HG02763 (cell line): ENCODE results near the gene KAZN.

Experiments
- ATAC-seq: cut with Tn5 transposase; IDR thresholded peaks from one replicate; pipeline ENCODE4 v1.9.1; 2021; ENCODE audit warnings: mild to moderate bottlenecking, moderate library complexity; ENCODE audit not compliant: unreplicated experiment

The KAZN gene

DNA sequence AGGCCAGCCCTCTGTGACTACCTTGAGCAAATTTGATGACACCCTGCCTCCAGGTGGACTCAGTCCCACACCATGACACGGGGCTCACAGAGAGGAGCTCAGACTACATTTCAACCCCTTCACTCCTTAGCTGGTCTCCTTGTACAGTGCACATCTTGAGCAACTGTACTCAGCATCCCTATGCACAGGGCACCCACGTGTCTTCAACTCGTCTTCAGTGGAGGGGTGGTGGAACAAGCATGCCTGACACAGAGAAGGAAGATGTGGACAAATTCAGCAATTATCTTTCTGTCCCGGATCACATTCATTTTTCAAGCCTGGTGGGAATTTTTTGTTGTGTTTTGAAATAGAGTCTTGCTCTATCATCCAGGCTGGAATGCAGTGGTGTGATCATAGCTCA, 213.7 kb downstream of the KAZN start:
- no peak for ATAC-seq

DNA sequence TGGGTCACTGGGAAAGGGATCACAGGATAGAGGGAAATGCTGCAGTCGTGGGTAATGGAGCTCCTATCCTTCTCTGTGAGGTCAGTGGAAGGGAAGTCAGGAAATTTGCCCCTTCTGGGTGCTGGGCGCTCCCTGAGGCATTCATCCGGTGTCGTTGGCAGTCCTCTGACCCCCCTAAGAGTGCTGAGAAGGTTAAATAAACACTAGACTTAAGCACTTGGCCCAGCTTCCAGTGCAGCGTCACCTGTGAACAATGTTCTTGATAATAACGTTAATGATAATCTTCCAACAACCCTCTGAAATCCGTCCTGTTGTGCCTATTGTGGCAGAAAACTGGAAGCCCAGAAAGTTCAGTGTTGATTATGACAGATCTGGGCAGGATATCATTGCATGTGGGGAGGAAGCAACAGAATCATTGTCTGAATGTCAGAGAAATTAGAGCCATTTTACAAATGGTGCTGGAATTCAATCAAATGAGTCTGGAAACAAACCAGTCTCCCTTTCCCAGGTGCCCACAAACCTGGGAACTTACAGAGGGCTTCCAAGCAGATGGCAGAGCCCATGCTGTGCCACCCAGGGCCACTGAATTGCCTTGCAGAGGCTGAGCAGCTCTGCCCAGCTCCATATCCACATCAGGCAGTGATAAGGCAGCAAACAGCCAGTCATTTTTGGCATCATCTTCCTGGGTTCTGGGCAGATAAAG, 216.8 kb downstream of the KAZN start:
- ATAC-seq, result no peak

DNA sequence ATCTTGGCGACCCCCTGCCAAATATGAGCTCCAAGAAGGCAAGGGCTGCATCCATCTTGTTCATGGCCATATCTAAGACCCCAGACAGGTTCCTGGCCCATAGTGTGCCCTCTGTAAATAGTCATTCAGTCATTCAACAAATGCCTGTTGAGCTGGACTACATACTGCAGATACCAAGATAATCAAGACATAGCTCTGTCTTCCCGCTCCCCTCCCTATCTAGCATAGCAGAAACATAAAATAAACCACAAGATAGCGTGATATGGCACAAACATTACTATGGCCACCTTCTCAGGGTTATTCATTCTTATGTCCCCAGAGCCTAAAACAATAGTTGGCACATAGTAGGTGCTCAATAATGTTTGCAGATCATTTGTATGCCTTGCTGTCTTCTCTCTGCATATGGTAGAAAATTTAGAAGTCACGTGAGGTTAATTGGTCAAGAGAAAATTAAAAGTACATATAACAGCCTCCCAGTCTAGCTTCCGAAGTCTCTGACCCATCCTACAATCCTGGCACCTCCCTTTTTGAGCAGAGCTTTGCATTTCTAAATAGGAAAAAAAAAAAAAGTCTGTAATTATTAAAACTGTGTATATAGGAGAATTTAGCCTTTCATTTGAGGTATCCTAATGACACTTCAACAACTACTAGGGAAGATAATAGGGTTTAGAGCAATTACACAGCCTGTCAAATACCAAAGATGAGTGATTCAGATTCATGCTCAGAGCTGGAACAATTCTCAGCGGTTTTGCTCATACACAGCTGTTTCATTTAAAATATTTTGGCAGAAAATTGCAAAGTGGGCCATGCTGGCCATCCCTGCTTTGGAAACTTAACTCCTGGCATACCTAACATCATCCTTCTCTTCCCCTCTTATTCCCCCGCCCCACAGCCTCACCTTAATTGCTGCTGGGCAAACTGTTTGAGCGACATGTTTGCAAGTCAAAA, 219.0 kb downstream of the KAZN start:
- ATAC-seq, result no peak

DNA sequence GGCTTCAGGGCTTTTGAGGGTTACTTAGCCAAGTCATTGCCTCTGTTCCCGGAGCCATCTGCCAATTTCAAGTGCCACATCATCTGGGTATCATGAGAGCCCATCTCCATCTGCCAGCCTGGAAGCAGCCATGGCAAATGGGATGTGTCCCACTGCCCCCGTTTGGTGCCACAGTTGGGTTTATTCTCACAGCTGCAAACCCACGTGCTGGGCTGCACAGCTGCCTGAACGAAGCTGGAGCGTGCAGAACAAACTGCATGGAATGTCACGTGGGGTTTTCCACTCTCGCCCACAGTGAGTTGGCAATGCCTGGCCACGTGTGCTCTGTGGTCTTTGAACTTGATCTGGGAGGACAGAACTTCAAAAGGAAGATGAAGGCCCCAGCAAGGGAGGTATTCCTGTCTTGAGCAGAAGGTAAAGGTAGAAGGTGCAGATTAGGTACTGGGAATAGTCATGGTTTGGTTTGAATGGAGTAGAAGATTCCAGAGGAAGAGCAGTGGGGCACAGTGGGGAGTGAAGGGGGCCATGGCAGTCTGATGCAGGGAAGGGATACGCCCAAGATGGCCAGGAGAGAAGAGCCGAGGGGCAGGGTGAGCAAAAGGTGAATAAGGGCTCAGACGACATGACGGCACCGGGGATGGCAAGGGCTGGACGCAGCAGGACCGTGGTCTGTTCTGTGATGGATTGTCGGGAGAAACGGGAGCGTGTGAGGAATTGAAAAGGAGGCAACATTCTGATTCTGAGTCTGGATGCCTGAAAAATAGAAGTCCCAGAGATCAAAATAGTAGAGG, 222.0 kb downstream of the KAZN start:
- no peak for ATAC-seq

DNA sequence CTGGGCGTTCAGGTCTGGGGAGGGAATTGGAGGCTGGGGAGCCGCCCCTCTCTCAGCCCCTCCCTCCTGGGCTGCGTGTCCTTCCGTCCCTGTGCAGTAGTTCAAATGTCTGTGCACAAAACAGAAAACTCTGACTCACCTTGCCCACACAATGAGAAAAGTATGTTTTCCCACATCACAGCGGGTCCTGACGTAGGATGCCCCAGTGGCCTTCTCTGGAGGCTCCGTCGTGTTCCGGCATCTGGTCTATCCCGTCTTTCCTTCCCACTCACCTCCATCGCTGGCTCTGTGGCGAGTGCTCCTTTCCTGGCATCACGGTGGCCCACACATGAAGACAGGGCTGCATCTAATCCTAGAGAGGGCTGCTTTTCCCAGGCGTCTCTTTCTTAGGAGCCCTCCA, 224.0 kb downstream of the KAZN start:
- no peak for ATAC-seq

DNA sequence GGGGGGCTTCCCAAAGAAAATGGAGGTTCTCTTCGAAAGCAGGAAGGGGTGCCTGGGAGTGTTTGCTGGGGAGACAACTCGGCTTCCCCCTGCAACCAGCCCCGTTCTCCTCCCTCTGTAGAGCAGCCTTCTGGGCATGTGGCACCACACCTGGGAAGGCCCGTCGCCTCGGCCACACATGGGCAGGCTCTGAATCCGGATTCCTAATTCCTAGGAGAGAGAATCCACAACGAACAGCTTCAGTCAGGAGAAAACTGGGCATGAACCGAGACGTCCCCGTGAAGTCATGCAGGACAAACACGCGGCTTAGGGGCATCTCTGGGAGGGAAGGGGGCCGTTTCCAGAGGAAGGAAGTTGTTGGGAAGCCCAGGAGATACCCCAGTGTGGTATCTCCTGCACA, 224.5 kb downstream of the KAZN start:
- no peak for ATAC-seq

DNA sequence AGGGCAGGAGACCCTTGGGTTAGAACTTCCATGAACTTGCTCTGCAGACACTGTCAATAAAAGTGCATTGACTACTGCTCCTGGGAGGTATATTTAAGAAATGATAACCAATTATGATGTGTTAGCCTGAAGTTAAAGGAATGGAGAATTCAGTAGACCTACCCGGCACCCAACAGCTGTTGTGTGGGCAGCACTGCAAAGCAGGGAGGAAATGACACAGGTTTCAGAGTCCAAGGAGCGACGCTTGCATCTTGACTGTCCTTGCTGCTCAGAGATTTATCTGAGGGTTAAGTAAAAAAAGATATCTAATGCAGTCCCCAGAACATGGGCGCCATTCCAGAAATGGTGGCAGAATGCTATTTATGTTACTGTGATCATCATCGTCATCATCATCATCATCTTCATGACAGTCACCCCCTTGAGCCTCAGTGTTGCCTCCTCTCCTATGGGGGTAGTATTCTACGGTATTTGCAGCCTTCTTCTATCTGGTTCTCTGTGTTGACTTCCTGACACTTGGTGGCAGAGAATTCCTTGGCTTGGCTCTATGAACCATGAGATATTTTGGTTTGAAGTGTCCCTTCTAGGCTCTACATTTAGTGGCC, 225.9 kb downstream of the KAZN start:
- ATAC-seq, result no peak

DNA sequence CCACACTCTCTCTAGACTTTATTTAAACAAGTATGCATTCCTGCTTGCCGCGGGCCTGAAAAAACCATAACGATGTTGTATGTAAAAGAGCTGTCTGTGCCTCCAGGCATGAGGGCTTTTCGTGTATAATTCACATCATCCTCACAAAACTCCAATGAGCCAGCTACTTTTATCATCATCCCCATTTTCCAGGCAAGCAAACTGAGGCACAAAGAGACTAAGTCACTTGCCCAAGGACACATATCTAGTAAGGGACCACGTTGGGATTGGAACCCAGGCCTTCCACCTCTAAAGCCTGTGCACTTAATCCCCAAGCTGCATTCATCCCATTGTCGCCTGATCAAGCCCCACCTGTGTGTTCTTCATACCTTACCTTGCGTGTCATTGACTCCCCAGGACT, 226.9 kb downstream of the KAZN start:
- no peak for ATAC-seq

DNA sequence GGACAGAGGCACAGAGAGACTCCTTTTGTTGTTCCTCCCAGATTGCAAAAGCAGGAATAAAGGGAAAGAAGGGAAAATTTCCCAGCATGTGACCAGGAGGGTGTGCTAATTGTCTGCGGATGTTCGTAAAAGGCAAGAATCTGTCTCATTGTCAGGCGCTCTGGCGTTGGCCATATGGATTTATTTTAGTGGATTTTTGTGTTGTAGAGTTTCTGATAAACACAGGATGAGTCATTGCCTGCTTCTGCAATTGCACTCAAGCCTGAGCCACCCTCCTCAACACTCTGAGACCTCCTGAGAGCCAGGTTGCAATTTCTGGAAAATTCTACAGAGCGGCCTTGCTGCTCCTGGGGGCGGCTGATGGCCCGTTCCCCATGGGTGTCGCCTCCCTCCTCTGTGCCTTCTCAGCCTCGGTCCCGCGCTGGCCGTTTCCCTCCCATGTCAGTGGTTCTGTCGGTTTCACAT, 227.7 kb downstream of the KAZN start:
- ATAC-seq, result no peak

DNA sequence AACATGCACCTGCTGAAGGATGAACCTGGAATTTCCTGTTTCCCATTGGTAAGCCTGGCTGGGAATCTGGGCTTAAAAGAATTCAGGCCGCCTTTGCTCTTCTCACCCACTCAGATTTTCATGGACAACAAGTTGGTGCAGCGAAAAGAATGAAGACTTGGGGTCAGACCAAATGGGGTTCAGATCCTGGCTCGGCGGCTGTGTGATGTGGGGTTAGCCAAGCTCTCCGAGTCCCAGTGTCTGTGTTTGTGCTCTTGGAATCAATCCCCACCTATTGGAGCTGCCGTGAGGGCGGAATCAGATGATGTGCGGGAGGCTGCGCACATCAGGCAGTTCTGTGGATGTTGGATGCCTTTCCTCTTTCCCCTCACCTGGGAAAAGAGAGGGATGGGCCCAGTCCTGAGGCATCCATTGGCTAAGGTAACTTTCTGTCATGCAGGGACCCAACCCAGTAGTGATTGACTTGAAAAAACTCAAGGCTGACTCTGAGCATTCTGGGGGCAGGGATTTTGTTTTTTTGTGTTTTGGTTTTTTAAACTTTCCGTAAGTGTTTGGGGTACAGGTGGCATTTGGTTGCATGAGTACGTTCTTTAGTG, 228.3 kb downstream of the KAZN start:
- ATAC-seq, result no peak

DNA sequence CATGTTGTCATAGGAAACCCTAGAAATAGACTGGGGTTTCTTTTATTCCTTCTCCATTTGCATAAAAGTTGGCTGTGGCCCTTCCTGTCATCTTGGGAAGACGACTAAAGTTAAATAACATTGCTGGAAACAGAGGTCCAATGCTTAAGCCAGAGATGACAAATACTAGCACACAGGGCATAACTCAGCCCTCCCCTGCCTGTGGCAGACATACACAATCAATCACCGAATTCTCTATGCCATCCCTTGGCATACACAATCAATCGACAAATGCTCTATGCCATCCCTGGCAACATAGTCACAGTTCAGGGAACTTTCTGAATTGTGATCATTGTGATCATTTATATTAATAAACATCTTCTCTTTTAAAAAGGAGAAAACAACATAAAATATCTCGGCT, 229.4 kb downstream of the KAZN start:
- ATAC-seq, result no peak

DNA sequence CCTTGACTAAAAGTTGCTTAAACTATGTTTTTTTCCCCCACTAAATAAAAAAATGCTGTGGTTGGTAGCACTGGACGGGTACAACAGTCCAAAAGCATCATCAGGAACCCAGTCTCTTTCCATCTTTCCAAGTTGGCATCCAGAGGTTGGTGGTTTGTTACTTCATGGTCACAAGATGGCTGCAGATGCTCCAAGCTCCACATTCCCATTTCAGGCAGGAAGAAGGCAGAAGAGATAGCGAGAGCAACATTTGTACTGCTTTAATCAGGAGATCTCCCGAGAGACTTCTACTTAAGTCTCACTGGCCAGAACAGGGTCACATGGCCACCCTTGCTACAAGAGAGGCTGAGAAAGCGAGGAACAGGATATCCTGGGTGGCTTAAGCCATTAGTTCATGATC, 230.2 kb downstream of the KAZN start:
- ATAC-seq, result no peak

DNA sequence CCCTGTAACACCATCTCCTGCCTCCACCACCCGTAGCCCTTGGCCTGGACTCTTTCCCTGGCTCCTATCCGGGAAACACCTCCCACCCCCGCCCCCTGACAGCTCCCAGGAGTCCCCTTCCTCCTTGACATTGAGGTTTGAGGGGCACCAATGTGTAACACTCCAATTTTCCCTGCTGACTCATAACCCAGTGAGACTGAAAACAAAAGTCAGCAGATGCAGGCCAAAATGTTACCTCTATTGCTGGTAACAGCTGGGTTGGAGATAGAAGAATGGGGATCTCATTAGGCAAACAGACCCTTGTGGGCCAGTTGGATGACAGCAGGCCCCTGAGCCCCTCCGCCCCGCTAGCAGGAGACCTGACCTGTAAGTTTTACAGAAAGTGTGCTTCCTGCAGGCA, 237.2 kb downstream of the KAZN start:
- ATAC-seq, result no peak

DNA sequence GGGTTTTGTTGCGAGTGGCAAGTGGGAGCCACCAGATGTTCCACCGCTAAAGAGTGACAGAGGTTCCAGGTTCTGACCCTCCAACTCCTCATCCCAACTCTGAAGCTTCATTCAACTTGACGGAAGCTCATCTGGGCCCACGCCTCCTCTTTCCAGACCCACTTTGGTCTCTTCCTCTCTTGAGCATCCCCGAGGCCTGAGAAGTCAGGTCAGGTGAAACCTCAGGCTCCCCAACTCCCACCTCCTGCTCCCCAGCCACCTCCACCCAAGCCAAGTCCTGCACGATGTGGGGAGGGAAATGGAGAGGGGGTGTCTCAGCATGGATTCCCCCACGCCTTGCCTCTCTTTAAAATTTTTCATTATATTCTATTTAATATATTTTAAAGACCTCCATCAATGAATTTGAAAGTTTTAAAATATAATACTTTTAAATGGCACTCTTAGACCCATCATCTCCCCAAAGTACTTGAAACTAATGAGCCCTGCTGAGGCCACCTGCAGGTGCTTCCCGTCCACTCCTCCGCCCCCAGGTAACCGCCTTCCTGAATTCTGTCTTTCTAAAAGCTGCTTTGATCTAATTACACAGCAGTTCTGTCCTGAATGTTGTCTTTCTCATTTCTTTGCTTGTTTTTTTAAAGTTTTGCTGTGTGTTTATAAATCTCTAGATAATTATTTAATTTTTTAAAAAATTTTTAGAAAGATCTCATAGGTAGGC, 238.1 kb downstream of the KAZN start:
- ATAC-seq, result no peak

DNA sequence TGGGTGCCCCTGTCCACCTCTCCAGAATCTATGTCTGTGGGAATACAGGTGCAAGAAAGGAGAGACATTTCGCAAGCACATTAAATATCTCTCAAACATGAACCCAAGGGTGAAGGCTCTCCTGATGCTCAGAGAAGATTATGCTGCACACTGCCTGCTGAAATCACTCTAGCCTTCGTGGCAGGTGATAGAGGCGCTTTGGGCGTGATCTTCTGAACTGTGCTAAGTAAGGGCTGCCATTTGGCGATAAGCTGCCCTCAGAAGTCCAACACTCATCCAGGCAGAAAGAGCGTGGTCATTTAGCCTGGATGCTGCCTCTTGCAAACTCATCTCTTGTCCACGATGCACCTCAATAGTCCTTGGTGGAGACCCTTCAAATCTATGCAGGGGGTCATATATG, 241.9 kb downstream of the KAZN start:
- ATAC-seq, result no peak

DNA sequence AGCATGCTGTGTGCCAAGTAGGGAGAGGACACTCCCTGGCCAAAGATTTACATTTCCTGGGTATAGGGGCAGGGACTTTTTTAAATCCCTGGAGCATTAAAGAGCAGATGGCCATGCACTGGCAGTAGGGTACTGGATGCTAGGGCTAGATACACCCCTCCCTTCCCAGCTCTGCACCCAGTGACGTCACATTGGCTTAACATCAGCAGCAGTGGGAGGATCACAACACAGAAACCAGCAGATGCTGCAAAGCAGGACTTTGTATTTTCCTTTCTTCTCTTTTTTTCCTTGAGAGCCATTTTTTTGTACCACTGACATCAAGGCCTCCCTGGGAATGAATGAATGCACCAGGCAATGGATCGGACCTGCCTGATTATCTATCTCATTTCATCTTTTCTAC, 243.0 kb downstream of the KAZN start:
- no peak for ATAC-seq

DNA sequence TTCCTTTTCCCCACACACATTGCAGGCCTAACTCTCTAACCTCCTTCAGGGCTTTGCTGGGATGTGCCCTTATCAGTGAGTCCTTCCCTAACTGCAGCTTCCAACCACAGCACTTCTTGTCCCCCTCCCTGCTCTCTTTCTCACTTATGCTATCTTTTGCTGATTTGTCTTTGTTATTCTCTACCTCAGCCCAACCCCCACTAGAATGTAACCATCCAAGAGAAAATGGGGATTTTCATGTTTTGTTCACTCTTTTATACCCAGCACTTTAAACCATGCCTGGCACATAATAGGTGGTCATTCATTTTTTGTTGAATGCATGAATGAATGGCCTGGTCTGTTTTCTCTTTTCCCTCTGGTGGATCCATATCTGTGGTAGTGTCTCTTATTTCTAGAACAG, 243.5 kb downstream of the KAZN start:
- no peak for ATAC-seq

DNA sequence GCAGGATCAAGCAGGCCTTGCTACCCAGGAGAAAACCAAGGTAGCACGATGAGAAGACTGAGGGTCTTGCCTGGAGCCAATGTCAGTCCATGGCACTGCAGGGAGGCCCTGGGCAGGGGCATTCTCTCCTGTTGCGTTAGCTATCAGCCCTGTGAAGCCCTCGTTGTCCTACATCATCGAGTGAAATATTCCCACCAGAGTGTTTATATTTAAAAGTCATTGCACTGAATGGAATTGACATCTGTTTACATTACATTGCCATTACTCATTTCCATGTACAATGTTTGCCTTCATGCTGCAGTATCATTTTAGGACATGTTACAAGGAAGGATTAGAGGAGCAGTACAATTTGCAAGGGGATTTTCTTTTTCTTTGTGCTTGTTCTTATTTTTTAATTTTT, 243.9 kb downstream of the KAZN start:
- no peak for ATAC-seq

DNA sequence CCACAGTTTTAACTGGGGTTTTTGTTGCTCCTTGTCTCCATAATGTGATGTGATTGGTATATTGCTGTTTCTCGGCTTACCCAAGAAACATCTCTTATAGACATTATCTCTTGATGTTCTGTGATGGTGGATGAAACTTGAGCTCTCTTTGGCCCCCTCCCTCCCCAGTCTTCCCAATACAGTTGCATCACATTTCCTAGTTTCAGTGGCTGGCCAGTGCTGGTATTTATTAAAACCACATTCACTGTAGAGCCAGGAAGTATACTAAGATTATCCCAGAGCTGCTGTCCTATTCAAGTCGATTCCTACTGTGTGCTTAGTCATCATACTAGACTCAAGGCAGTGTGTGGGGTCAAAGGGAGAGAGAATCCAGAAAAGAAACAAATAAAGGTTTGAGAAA, 244.4 kb downstream of the KAZN start:
- ATAC-seq, result no peak

DNA sequence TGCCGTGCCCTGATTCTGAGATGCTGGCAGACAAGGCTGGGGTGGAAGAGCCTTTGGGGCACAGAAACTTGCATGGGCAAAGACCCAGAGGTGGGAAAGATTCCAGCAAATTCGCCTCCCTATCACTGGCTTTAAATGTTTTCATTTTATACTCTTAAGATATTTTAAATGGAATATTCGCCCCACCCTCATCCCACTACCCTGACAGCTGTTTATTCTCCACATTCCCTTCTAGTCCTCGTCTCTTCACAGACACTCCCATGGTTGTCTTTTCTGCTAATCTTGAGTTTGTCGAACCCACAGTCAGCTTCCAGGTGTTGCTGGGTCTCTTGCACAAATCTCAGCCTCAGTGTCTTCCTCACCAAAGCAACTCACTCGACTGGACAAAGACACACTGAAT, 245.0 kb downstream of the KAZN start:
- no peak for ATAC-seq
